GM18511 (cell line): ENCODE results near the gene FUCA1.
A peak's percentile ranks its signal among the peaks of the same experiment; 100 is the strongest.
"Not testable (repeated sequence)": the region's sequence is repeated elsewhere in the genome, so short reads cannot be mapped to it uniquely, and the experiment has no call there.

ENCODE experiments used
- ATAC-seq: cut with Tn5 transposase; IDR thresholded peaks from one replicate; pipeline ENCODE4 v1.9.1; 2021; ENCODE audit warnings: mild to moderate bottlenecking, moderate library complexity; ENCODE audit not compliant: unreplicated experiment

Gene FUCA1

GRCh38 chr1:23867895-23868556 is at the start of gene FUCA1:
Gene FUCA1 (minus strand): TSS chr1:23868290. CDS start chr1:23868286, 4 bp downstream.
- peak; percentile 96 for ATAC-seq

- peak; percentile 62 for ATAC-seq
Measured at GRCh38 chr1:23916209-23917131, 48.4 kb upstream of the FUCA1 start.

- ATAC-seq = no peak
Measured at GRCh38 chr1:23915466-23915865, 47.4 kb upstream of the FUCA1 start.

GRCh38 chr1:23914921-23915320 is 46.8 kb upstream of the FUCA1 start:
- no peak for ATAC-seq

- ATAC-seq = no peak
Measured at GRCh38 chr1:23913212-23913880, 45.3 kb upstream of the FUCA1 start, which contains the start of gene CNR2. Gene CNR2 (minus strand): TSS chr1:23913362. CDS start chr1:23875617, 37,745 bp downstream.

- no peak for ATAC-seq
Measured at GRCh38 chr1:23911921-23912320, 43.8 kb upstream of the FUCA1 start.

GRCh38 chr1:23910553-23911246 is 42.6 kb upstream of the FUCA1 start:
- no peak for ATAC-seq

GRCh38 chr1:23910144-23910543 is 42.1 kb upstream of the FUCA1 start:
- ATAC-seq = no peak

GRCh38 chr1:23909412-23909811 is 41.3 kb upstream of the FUCA1 start:
- ATAC-seq = no peak

- ATAC-seq = no peak
Measured at GRCh38 chr1:23908453-23909341, 40.6 kb upstream of the FUCA1 start.

- no peak for ATAC-seq
Measured at GRCh38 chr1:23906731-23907130, 38.6 kb upstream of the FUCA1 start.

GRCh38 chr1:23905461-23906025 is 37.5 kb upstream of the FUCA1 start:
- ATAC-seq = no peak

GRCh38 chr1:23904748-23905357 is 36.8 kb upstream of the FUCA1 start:
- ATAC-seq = peak; percentile 62

GRCh38 chr1:23903754-23904153 is 35.7 kb upstream of the FUCA1 start:
- ATAC-seq = no peak

GRCh38 chr1:23902321-23903278 is 34.5 kb upstream of the FUCA1 start:
- no peak for ATAC-seq

GRCh38 chr1:23900017-23900416 is 31.9 kb upstream of the FUCA1 start:
- not testable (repeated sequence) for ATAC-seq

GRCh38 chr1:23899070-23899469 is 31.0 kb upstream of the FUCA1 start:
- ATAC-seq = no peak

- no peak for ATAC-seq
Measured at GRCh38 chr1:23897083-23897482, 29.0 kb upstream of the FUCA1 start.
